Right lobe of liver (tissue), 6 donors: ENCODE data around the gene MPPED1. TPM values are rescaled to one million over a fixed set of nuclear protein-coding genes. Genes with fewer than 3 reads are reported as not detected.

Experiments used
- ATAC-seq, 4 donors: fragments of 200-7000 bp; cut with Tn5 transposase; one replicate each; pipeline ENCODE4 v1.9.1; 2020; ENCODE audit warnings: mild to moderate bottlenecking in 4 of 4, moderate library complexity in 4 of 4
- DNase-seq, 3 donors: peaks; one replicate each; pipeline ENCODE4 v3.0.0-alpha.2; 2020
- H3K27ac ChIP-seq, 3 donors: fragments of 200-600 bp; one replicate each; pipeline ENCODE4 v1.8.0; 2022
- H3K27me3 ChIP-seq, 2 donors: fragments of 200-600 bp; one replicate each; pipeline ENCODE4 v1.8.0; 2022
- H3K36me3 ChIP-seq, 4 donors: fragments of 200-600 bp; sonication (generic) in 1 of 4; one replicate each; pipeline versions ENCODE4 v1.5.1 to v1.8.0; 2017 to 2022; ENCODE audit warnings: control low read depth in 1 of 4
- H3K4me1 ChIP-seq, 4 donors: fragments of 200-600 bp; sonication (generic) in 1 of 4; one replicate each; pipeline versions ENCODE4 v1.5.1 to v1.8.0; 2017 to 2022; ENCODE audit warnings: control low read depth in 1 of 4
- H3K4me3 ChIP-seq, 3 donors: fragments of 200-600 bp; one replicate each; pipeline ENCODE4 v1.8.0; 2022
- H3K9me3 ChIP-seq, 4 donors: fragments of 200-600 bp; sonication (generic) in 1 of 4; one replicate each; pipeline versions ENCODE4 v1.5.1 to v1.8.0; 2017 to 2022; ENCODE audit warnings: control low read depth in 1 of 4
- CTCF ChIP-seq, 4 donors: fragments of 200-600 bp in 3 of 4; fragments of 450-650 bp in 1 of 4; IDR thresholded peaks; one replicate each; pipeline versions ENCODE4 v1.5.1 to v1.8.0; 2016 to 2022; ENCODE audit warnings: antibody characterized with exemption in 4 of 4, mild to moderate bottlenecking in 2 of 4
- POLR2A ChIP-seq: fragments of 450-650 bp; IDR thresholded peaks from one replicate; pipeline ENCODE4 v1.6.1; 2017; ENCODE audit warnings: antibody characterized with exemption, mild to moderate bottlenecking
- WGBS: methylation state at CpG from one replicate; pipeline ENCODE4 v1.1.6; 2018; ENCODE audit warnings: low coverage, low lambda C conversion rate; ENCODE audit not compliant: insufficient coverage; ENCODE audit errors: missing lambda C conversion rate; 5-methylcytosine and 5-hydroxymethylcytosine counted together
- intact Hi-C, 2 donors: fragments of 100-400 bp; cut with DNase I; formaldehyde crosslinking; loops; one replicate each; pipeline versions ENCODE4 v1.11.2 to v1.14.1; 2022
- total RNA-seq, 6 experiments: library from RNA; depleted of rRNA in 2 of 6; stranded (reverse); fragments of >200 nt in 2 of 6; fragmentation: NEBNext Ultra II Directional in 3 of 6; extraction: Animal tissue kit (Norgen Biotek cat#: 25700) in 3 of 6; gene quantifications; one replicate each; pipeline versions ENCODE4 v1.1.0 to v1.2.4, GENCODE V29; 2016 to 2023
- donor health status: DM: no; HTN: yes; CAD: no.
- donor health status: DM: no; HTN: no; CAD: no.
- donor health status: DM: no; HTN: no; CAD: no.
- donor health status: DM: no; HTN: yes; CAD: no.
- donor health status: DM: no; HTN: yes; CAD: no.

Gene MPPED1
- total RNA-seq, 6 experiments from 2014 or later: 2.4 to 13.8 (median 11.3) TPM

DNA sequence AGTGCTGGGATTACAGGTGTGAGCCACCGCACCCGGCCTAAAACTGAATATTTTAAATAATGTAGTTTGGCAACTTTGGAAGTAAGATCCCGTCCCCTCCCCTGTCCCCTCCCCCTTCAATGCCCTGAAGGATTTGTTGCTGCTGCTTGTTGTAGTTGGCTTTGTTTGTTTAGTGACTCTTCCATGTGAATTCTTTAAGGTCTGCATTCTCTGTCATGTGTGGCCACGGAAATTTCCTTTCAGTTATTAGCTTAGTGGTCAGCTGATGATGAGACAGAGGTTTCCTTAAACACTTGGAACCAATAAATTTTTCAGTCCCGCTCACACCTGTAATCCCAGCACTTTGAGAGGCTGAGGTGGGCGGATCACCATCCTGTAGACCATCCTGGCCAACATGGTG is 109.9 kb downstream of the MPPED1 start:
- no peaks in the 10 kb centered on the region for H3K27me3 ChIP-seq
- peak in 1 of 3 donors; percentile 1 for DNase-seq
- no peak overlapping the region for H3K27ac ChIP-seq
- H3K4me3 ChIP-seq: no peak overlapping the region
- no peaks in the 10 kb centered on the region for H3K9me3 ChIP-seq
- ATAC-seq: no peak
- H3K36me3 ChIP-seq: no peaks in the 10 kb centered on the region
- WGBS: 85% methylated on average over 6 of the region's 6 CpGs
- TF ChIP-seq POLR2A (no peak), CTCF (IDR thresholded peaks at IDR 0.05) (no peak)
- no peaks in the 10 kb centered on the region for H3K4me1 ChIP-seq
- intact Hi-C loops: no loop called here

GRCh38 chr22:43526117-43526655 is 114.4 kb downstream of the MPPED1 start:
- Histone ChIP-seq H3K4me1 (no peaks in the 10 kb centered on the region), H3K36me3 (no peaks in the 10 kb centered on the region), H3K9me3 (no peaks in the 10 kb centered on the region), H3K27ac (no peak overlapping the region), H3K27me3 (no peaks in the 10 kb centered on the region), H3K4me3 (no peak overlapping the region)
- DNase-seq (no peak), ATAC-seq (peak in 1 of 4 donors; percentile 28)
- intact Hi-C loops: no loop called here
- no CpG with 5 or more reads among the region's 7 CpGs for WGBS
- TF ChIP-seq POLR2A (no peak), CTCF (IDR thresholded peaks at IDR 0.05) (no peak)

DNA sequence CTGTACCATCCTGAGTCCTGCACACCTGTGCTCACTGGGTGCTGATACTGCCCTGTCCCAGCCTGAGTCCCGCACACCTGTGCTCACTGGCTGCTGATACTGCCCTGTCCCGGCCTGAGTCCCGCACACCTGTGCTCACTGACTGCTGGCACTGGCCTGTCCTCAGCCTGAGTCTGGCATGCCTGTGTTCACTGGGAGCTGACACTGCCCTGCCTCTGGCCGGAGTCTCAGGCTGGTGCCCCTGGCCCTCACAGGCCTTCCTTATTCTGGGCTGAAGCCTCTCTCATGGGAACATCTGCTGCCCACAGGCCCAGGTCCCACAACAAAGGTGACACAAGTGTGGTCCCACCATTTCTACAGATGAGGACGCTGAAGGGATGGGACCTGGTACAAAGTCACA is 115.1 kb downstream of the MPPED1 start:
- Histone ChIP-seq H3K4me1 (no peaks in the 10 kb centered on the region), H3K4me3 (no peak overlapping the region), H3K27me3 (no peaks in the 10 kb centered on the region), H3K27ac (no peak overlapping the region), H3K9me3 (no peaks in the 10 kb centered on the region), H3K36me3 (no peaks in the 10 kb centered on the region)
- ATAC-seq (peak in 1 of 4 donors; percentile 15), DNase-seq (no peak)
- no CpG with 5 or more reads among the region's 5 CpGs for WGBS
- intact Hi-C loops: no loop called here
- TF ChIP-seq POLR2A: no peak
- no peak for TF ChIP-seq CTCF (IDR thresholded peaks at IDR 0.05)

DNA sequence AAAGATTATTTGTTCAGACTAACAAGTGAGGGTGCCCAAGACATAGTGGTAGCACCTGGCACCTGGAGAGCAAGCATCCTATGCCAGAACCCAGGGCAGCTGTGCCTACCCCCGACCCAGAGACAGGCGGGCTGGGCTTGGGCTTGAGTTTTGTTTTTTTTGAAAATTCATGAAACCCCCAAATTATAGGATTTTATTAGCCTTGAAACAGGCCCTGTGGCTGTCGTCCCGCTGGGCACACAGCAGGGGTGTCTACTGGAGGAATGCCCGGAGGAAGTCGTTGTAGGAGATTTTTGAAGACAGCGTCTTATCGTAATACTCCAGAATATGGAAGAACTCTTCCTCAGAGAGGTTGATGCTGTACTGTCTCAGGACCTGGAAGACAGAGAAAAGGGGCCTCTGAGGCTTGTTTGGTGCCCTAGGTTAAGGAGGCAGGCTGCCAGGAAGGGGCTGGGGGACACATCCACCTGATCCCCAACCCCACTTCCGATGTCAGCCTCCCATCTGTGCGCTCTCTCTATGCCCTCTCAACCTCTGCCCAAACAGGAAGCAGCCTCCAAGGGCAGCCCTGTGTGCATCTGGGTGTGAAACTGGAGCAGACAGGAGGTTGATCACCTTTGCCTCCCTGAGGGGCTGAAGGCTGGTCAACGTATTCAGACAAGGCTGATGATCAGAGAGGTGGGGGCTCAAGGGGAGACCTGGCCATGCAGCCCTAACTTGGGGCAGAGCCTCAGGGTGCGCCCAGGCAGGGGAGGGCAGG is 117.0 kb downstream of the MPPED1 start:
- WGBS: 56% methylated on average over 9 of the region's 12 CpGs
- no peak overlapping the region for H3K27ac ChIP-seq
- no peaks in the 10 kb centered on the region for H3K27me3 ChIP-seq
- no peak overlapping the region for H3K4me3 ChIP-seq
- ATAC-seq: no peak
- H3K4me1 ChIP-seq: no peaks in the 10 kb centered on the region
- H3K9me3 ChIP-seq: no peaks in the 10 kb centered on the region
- H3K36me3 ChIP-seq: no peaks in the 10 kb centered on the region
- DNase-seq: no peak
- TF ChIP-seq CTCF (IDR thresholded peaks at IDR 0.05) (no peak), POLR2A (no peak)
- intact Hi-C loops: no loop called here
